Measurements from ENCODE around the gene MORC3.

Gene MORC3

DNA sequence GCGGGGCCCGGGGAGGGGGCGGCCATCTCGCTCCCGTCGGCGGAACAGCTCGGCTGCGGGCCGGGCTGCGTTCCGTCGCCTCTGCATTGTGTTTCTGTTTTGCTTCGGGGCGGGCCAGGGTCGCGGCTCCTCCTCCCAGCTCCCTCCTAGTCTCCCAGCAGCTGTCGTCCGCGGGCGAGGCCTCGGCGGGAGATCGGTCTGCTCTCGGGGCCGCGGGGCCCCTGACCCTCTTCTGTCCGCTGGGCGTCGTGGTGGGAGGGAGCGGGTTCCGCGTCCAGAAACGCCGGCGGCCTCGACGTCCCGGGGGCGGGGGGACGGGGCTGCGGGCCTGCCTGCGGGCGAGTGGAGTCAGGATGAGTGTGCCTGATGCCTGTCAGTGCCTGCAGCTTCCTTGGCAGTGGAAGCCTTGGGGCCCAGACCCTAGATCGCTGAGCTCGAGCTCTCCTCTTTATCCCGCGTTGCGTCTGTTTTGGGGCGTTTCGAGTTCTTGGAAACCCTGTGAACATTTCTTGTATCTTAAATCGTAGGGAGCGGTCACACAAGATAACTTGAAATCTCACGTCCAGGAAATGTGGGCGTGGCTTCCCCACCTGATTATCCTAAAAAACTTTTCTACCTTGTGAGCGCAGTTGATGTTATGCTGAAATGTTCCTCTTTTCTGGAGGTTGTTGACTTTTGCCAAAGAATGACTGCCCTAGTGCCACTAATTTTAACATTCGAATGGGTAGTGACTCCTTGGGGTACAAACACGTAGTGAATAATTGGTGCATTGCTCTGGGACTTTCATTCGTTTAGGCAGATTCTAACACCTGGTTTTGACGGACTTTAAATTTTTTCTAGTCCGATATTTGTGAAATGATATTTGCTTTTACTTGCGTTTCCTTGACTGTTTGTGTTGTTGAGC lies 676 bp downstream of the MORC3 start:
- DNase-seq, result no peak
- Histone ChIP-seq H3K9me3 (ENCODE audit: insufficient read depth, low read length, severe bottlenecking) (no peaks in the 10 kb centered on the region), H3K27ac (ENCODE audit: low read length) (peak overlapping the region; percentile 78), H4K20me1 (ENCODE audit: insufficient read depth, low read length) (peaks cover 2% of the 10 kb centered on the region; the same call in 1 of the 2 replicates), H3K36me3 (ENCODE audit: insufficient read depth, low read length) (peaks cover 3% of the 10 kb centered on the region; the same call in 1 of the 2 replicates), H3K79me2 (ENCODE audit: insufficient read depth, low read length) (peaks cover 54% of the 10 kb centered on the region), H3K4me3 (ENCODE audit: low read depth in 1 of 2, low read length in 2 of 2) (peak overlapping the region; percentile 27 to 80; a peak in 3 of 4 replicates), H3K9ac (ENCODE audit: low read depth, low read length) (peak overlapping the region; percentile 89), H3K4me2 (ENCODE audit: insufficient read depth, low read length) (peak overlapping the region; percentile 66), H3K27me3 (ENCODE audit: insufficient read depth, low read length, poor library complexity) (no peaks in the 10 kb centered on the region), H3K4me1 (ENCODE audit: insufficient read depth, low read length) (peaks cover 27% of the 10 kb centered on the region), H2AFZ (ENCODE audit: low read depth, low read length) (peak overlapping the region; percentile 78)
- no peak for TF ChIP-seq EZH2 (IDR thresholded peaks at IDR 0.05; ENCODE audit: borderline replicate concordance, low read depth, low read length, severe bottlenecking)
- TF ChIP-seq, protein P1, sequence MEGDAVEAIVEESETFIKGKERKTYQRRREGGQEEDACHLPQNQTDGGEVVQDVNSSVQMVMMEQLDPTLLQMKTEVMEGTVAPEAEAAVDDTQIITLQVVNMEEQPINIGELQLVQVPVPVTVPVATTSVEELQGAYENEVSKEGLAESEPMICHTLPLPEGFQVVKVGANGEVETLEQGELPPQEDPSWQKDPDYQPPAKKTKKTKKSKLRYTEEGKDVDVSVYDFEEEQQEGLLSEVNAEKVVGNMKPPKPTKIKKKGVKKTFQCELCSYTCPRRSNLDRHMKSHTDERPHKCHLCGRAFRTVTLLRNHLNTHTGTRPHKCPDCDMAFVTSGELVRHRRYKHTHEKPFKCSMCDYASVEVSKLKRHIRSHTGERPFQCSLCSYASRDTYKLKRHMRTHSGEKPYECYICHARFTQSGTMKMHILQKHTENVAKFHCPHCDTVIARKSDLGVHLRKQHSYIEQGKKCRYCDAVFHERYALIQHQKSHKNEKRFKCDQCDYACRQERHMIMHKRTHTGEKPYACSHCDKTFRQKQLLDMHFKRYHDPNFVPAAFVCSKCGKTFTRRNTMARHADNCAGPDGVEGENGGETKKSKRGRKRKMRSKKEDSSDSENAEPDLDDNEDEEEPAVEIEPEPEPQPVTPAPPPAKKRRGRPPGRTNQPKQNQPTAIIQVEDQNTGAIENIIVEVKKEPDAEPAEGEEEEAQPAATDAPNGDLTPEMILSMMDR (IDR thresholded peaks at IDR 0.05; ENCODE audit: borderline replicate concordance, extremely low read depth, low read length, poor library complexity, severe bottlenecking), result no peak
- ATAC-seq (ENCODE audit: insufficient read depth, low read depth), result peak; percentile 69

DNA sequence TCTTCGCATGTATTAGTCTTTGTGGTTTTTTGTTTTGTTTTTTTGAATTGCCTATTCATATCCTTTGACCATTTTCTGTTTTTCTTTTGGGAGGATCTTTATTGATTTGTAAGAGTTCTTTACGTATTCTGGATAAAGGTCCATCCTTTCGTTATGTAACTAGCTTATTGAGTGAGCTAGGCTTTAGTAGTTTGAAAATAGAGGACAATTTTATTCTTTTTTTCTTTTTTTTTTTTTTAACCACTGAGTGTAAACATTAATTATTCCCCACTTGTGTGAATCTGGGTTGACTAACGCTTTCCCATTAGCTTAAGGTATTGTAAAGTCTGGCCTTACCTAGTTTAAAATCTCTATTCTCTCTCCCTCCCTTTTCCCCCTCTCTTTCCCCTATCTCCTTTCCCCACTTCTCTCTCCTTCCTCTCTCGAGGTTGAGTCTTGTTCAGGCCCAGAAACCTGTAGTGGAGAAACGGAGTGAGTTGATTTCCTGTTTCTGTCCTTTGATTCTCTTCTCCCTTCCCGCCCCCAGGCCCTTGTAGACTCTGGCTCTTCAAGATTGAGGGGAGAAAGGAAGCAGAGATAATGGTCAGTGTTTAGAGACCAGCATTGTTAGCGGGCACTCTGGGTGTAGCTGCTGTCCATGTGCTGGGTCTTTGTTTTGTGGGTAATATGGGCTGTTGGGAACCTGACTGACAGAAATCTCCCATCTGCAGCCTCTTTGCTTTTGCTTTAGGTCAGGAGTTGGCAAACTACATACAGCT lies 1.5 kb downstream of the MORC3 start:
- ATAC-seq (ENCODE audit: insufficient read depth, low read depth), result no peak
- peaks cover 3% of the 10 kb centered on the region; the same call in 1 of the 2 replicates for H3K36me3 ChIP-seq (ENCODE audit: insufficient read depth, low read length)
- H3K4me3 ChIP-seq (ENCODE audit: low read depth in 1 of 2, low read length in 2 of 2), result peak overlapping the region; percentile 27 to 80; a peak in 3 of 4 replicates
- H3K27me3 ChIP-seq (ENCODE audit: insufficient read depth, low read length, poor library complexity), result no peaks in the 10 kb centered on the region
- no peak for TF ChIP-seq EZH2 (IDR thresholded peaks at IDR 0.05; ENCODE audit: borderline replicate concordance, low read depth, low read length, severe bottlenecking)
- TF ChIP-seq, protein P1 (IDR thresholded peaks at IDR 0.05; ENCODE audit: borderline replicate concordance, extremely low read depth, low read length, poor library complexity, severe bottlenecking), result no peak
- H2AFZ ChIP-seq (ENCODE audit: low read depth, low read length), result peak overlapping the region; percentile 78
- peak; percentile 43 for DNase-seq
- H3K79me2 ChIP-seq (ENCODE audit: insufficient read depth, low read length), result peaks cover 62% of the 10 kb centered on the region
- H4K20me1 ChIP-seq (ENCODE audit: insufficient read depth, low read length), result peaks cover 2% of the 10 kb centered on the region; the same call in 1 of the 2 replicates
- H3K4me2 ChIP-seq (ENCODE audit: insufficient read depth, low read length), result peak overlapping the region; percentile 66
- H3K4me1 ChIP-seq (ENCODE audit: insufficient read depth, low read length), result peaks cover 27% of the 10 kb centered on the region
- peak overlapping the region; percentile 89 for H3K9ac ChIP-seq (ENCODE audit: low read depth, low read length)
- peak overlapping the region; percentile 78 for H3K27ac ChIP-seq (ENCODE audit: low read length)
- no peaks in the 10 kb centered on the region for H3K9me3 ChIP-seq (ENCODE audit: insufficient read depth, low read length, severe bottlenecking)

DNA sequence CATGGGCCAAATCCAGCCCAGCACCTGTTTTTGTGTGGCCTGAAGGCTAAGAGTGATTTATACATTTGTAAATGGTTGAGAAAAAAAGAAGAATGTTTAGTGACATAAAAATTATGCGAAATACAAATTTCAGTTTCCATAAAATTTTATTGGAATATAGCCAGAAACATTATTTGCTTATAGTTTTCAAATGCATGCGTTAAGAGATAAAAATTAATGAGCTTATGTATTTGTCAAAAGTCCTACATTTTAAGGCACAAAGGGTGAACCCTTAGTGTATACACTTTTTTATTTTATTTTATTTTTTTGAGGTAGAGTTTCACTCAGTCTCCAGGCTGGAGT lies 2.1 kb downstream of the MORC3 start:
- ATAC-seq (ENCODE audit: insufficient read depth, low read depth), result no peak
- peak overlapping the region; percentile 54; the same call in 1 of the 2 replicates for H2AFZ ChIP-seq (ENCODE audit: low read depth, low read length)
- H3K79me2 ChIP-seq (ENCODE audit: insufficient read depth, low read length), result peaks cover 68% of the 10 kb centered on the region
- TF ChIP-seq, protein P1 (IDR thresholded peaks at IDR 0.05; ENCODE audit: borderline replicate concordance, extremely low read depth, low read length, poor library complexity, severe bottlenecking), result no peak
- TF ChIP-seq EZH2 (IDR thresholded peaks at IDR 0.05; ENCODE audit: borderline replicate concordance, low read depth, low read length, severe bottlenecking), result no peak
- H3K36me3 ChIP-seq (ENCODE audit: insufficient read depth, low read length), result peaks cover 3% of the 10 kb centered on the region; the same call in 1 of the 2 replicates
- H3K4me3 ChIP-seq (ENCODE audit: low read depth in 1 of 2, low read length in 2 of 2), result peak overlapping the region in 1 of 2 experiments; percentile 80; a peak in 2 of 4 replicates
- peaks cover 27% of the 10 kb centered on the region for H3K4me1 ChIP-seq (ENCODE audit: insufficient read depth, low read length)
- no peaks in the 10 kb centered on the region for H3K9me3 ChIP-seq (ENCODE audit: insufficient read depth, low read length, severe bottlenecking)
- H3K9ac ChIP-seq (ENCODE audit: low read depth, low read length), result peak overlapping the region; percentile 89
- H3K27me3 ChIP-seq (ENCODE audit: insufficient read depth, low read length, poor library complexity), result no peaks in the 10 kb centered on the region
- H3K27ac ChIP-seq (ENCODE audit: low read length), result peak overlapping the region; percentile 78
- DNase-seq, result no peak
- peak overlapping the region; percentile 66 for H3K4me2 ChIP-seq (ENCODE audit: insufficient read depth, low read length)
- peaks cover 2% of the 10 kb centered on the region; the same call in 1 of the 2 replicates for H4K20me1 ChIP-seq (ENCODE audit: insufficient read depth, low read length)
